AG09309 (cell line): Measurements from ENCODE around the gene CLCN6.

Experiments
- DNase-seq: peaks from one replicate; pipeline ENCODE4 v3.0.0-alpha.2; 2010; ENCODE audit warnings: low read depth
- H3K4me3 ChIP-seq: 2 replicates; pipeline ENCODE4 v1.5.1; 2011; ENCODE audit warnings: mild to moderate bottlenecking, low read depth, low read length, moderate library complexity; ENCODE audit not compliant: control insufficient read depth
- CTCF ChIP-seq: IDR thresholded peaks from 2 replicates; pipeline ENCODE4 v1.5.1; 2011; ENCODE audit warnings: mild to moderate bottlenecking, low read depth, low read length, inconsistent platforms; ENCODE audit not compliant: insufficient read depth, control insufficient read depth; ENCODE audit errors: missing control alignments

Gene CLCN6

DNA sequence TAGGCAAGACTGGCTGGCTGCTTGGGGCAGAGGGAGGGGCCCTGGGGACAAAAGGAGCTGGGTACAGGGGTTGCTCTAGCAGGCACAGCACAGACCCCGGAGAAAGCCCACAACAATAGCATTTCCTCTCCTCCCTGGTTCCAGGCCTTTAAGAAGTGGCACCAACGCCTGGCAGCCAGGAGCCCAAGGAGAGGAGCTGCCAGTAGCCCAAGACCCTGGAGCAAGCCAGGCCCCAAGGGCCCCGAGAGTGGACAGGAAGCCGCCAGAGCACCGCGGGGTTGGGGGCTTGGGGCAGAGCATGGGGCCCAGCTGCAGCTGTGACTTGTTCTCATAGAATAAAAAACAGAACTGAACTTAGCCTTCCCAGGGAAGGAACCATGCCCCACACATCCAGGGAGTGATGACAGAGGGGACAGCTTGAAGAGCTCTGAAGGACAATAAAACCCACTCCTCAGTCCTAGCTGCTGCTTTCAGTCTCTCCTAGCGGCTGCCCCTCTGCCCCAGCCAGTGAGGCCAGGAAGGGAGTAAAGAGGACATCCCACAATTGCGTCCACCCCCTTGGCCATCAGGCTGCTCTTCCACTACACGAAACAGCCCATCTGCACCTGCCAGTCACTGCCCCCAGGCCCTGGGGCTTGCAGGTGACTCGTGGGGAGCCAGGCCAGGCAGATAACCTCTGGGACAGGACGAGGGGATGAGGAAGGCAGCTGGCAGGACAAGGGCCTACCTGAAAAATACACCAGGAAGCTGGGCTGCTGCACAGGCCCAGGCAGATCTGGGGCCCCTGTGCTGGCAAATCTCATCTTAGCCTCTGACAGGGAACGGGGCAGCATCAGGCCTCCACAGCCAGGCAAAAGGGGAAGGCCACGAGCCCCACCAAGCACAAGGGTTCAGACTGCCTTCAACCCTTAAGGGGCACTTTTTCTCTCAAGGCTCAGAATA, 16.6 kb upstream of the CLCN6 start:
- no peak overlapping the region for H3K4me3 ChIP-seq
- TF ChIP-seq CTCF = no peak
- DNase-seq = no peak

GRCh38 chr1:11790101-11790879, 15.7 kb upstream of the CLCN6 start:
- no peak for TF ChIP-seq CTCF
- no peak overlapping the region for H3K4me3 ChIP-seq
- no peak for DNase-seq

GRCh38 chr1:11790880-11791715, 14.9 kb upstream of the CLCN6 start:
- peak; percentile 80 for DNase-seq
- H3K4me3 ChIP-seq = no peak overlapping the region
- TF ChIP-seq CTCF = no peak

DNA sequence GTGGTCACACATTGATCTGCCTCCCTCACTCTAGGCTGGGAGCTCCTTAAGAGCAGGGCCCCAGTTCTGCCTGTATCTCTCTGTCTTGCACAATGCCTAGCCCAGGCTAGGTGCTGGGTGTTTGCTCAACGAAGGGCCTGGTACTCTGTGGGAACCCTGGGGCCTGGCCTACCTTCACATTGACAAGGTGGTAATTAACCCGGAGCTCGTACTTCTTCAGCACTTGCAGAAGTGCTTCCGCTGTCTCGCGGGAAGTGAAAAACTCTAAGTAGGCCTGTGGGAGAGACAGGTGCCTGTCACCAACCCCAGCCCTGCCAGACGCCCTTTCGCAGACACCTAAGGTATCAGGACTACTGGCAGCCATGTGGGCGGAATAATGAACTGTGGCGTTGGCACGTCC, 13.9 kb upstream of the CLCN6 start:
- TF ChIP-seq CTCF = no peak
- H3K4me3 ChIP-seq = no peak overlapping the region
- DNase-seq = no peak

DNA sequence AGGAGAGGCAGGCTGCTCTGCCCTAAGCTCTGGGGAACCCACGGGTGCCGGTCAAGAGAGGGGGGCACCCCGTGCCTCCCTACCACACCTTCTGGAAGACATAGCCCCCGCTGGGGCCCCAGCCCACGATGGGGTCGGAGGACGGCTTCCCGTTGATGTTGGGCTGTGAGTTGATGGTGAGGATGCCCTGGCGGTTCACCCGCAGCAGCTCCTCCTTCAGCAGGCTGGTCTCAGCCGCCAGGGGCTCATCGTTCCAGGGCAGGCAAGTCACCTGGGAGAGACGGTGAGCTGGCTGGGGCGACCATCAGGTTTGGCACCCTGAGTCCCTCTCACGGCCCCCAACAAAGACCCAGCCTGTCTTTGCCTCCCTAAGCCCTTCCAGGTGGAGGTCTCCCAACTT, 12.2 kb upstream of the CLCN6 start:
- no peak for TF ChIP-seq CTCF
- no peak for DNase-seq
- H3K4me3 ChIP-seq = no peak overlapping the region
